Fibroblast of the aortic adventitia (primary cell): ENCODE results near the gene TBP. TPM values are rescaled to one million over a fixed set of nuclear protein-coding genes. Genes with fewer than 3 reads are reported as not detected.
A peak's percentile ranks its signal among the peaks of the same experiment; 100 is the strongest.

ENCODE experiments used
- DNase-seq: peaks from one replicate; pipeline ENCODE4 v3.0.0-alpha.2; 2010; ENCODE audit warnings: low read depth
- H3K4me3 ChIP-seq: 2 replicates; pipeline ENCODE4 v1.5.1; 2011; ENCODE audit warnings: low read depth, mild to moderate bottlenecking, control low read depth, low read length, moderate library complexity
- CTCF ChIP-seq: IDR thresholded peaks from 2 replicates; pipeline ENCODE4 v1.5.1; 2011; ENCODE audit warnings: mild to moderate bottlenecking, low read length, control low read depth, inconsistent platforms; ENCODE audit not compliant: insufficient read depth
- total RNA-seq: library from RNA; depleted of rRNA; stranded (reverse); fragments of >200 nt; gene quantifications from 2 replicates; pipeline ENCODE4 v1.2.3, GENCODE V29; 2012; ENCODE audit warnings: low replicate concordance

Gene TBP
- total RNA-seq, 1 donor, result 16.8 TPM

- no peak for DNase-seq
- TF ChIP-seq CTCF, result no peak
These were observed 17.5 kb upstream of the TBP start for GRCh38 chr6:170536671-170537070.

DNA sequence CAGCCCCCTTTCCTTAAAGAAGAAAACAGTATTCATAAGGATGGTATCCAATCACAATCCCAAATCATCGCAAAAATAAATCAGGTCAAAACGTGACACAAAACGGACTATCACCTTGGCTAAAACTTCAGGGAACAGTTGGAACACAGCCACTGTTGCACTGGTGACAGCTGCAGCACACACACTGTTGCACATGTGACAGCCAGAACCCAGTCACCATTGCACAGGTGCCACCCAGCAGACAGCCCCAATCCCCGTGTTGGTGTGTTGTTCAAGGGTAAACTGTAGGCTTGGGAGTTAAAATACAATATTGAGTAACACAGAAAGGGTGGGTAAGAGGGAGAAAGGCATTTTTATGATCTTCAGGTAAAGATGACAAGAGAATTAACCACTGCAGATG is 16.8 kb upstream of the TBP start:
- H3K4me3 ChIP-seq, result no peak overlapping the region
- no peak for TF ChIP-seq CTCF
- no peak for DNase-seq

More at GRCh38 chr6:170536671-170537070, 17.5 kb upstream of the TBP start:
- H3K4me3 ChIP-seq, result no peak overlapping the region

GRCh38 chr6:170542031-170542719 is 12.0 kb upstream of the TBP start:
- H3K4me3 ChIP-seq, result no peak overlapping the region
- no peak for DNase-seq
- TF ChIP-seq CTCF, result no peak

DNA sequence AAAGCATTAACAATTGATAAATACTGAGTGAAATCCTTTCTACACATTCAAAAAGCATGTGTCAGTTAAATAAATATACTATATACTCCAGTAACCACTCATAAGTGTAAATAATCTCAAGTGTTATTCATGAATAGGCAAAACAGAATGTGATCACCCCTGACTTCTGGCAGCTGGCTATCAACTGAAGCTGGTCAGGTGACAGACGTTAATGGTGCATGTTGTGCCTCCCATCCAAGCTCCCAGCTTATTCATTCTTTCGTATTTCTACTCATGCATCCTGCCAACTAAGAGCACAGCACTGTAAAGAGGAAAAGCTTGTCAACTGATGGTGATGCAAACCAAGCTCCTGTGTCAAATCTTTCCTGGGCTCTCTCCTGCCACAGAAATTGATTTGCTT is 8.8 kb upstream of the TBP start:
- DNase-seq, result no peak
- no peak overlapping the region for H3K4me3 ChIP-seq
- no peak for TF ChIP-seq CTCF

- DNase-seq, result peak; percentile 96
- no peak for TF ChIP-seq CTCF
These were observed 1.2 kb upstream of the TBP start, which contains the start of gene PSMB1 for GRCh38 chr6:170552765-170553533. Gene PSMB1, minus strand, starts transcription at chr6:170553307. Its CDS starts 65 bp downstream, at chr6:170553242.

GRCh38 chr6:170553534-170554012 is 596 bp upstream of the TBP start:
- DNase-seq, result peak; percentile 59
- peak overlapping the region; percentile 98 for H3K4me3 ChIP-seq
- no peak for TF ChIP-seq CTCF

More at GRCh38 chr6:170552765-170553533, 1.2 kb upstream of the TBP start, which contains the start of gene PSMB1:
- peak within 1 kb of the TSS; percentile 98 for H3K4me3 ChIP-seq
